T follicular helper cell (primary cell): Measurements from ENCODE around the gene SEMG2.

Experiments
- DNase-seq: peaks from one replicate; pipeline ENCODE4 v3.0.0-alpha.2; 2020; ENCODE audit warnings: low read depth
- total RNA-seq, 2 experiments: gene quantifications; one replicate each; lab custom pipeline; 2026; lab: John Stamatoyannopoulos, UW

Gene SEMG2
- 0 reads per million in 2 experiments for total RNA-seq

DNA sequence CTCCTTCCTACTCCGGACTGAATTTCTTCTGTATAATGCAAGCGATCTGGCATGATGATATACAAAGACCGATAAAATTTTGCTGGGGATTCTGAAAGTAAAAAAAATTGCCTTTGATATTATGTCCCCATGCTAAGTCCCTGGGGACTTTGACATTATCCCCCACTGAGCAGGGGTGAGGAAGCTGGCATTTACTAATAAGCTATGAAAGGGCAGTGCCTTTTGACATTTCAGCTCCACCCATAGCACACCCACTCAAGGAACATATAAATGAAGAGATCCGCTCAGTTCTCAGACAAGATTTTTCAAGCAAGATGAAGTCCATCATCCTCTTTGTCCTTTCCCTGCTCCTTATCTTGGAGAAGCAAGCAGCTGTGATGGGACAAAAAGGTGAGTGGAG is at the start of gene SEMG2:
Gene SEMG2 (plus strand): TSS at position 298 of the 400 bp plus-strand sequence. CDS start 17 bp downstream, at position 315.
- no peak for DNase-seq

DNA sequence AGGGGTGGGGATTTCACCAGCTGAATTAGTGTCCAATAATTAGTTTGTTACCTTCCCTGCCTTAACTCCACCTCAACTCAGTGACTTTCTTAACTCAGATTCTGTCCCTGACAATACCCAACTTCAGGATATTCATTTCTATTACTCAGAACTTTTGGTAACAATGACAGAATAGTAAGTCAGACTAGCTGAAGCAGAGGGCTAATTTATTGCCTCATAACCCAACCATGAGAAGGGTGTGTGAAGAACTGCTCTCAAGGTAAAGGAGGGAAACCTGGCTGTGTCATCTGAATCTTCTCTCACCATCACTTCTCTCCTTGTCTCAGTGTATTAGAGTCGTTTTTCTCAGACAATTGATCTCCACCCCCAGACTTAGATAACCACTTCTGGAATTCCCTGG is 47.7 kb upstream of the SEMG2 start:
- no peak for DNase-seq

DNA sequence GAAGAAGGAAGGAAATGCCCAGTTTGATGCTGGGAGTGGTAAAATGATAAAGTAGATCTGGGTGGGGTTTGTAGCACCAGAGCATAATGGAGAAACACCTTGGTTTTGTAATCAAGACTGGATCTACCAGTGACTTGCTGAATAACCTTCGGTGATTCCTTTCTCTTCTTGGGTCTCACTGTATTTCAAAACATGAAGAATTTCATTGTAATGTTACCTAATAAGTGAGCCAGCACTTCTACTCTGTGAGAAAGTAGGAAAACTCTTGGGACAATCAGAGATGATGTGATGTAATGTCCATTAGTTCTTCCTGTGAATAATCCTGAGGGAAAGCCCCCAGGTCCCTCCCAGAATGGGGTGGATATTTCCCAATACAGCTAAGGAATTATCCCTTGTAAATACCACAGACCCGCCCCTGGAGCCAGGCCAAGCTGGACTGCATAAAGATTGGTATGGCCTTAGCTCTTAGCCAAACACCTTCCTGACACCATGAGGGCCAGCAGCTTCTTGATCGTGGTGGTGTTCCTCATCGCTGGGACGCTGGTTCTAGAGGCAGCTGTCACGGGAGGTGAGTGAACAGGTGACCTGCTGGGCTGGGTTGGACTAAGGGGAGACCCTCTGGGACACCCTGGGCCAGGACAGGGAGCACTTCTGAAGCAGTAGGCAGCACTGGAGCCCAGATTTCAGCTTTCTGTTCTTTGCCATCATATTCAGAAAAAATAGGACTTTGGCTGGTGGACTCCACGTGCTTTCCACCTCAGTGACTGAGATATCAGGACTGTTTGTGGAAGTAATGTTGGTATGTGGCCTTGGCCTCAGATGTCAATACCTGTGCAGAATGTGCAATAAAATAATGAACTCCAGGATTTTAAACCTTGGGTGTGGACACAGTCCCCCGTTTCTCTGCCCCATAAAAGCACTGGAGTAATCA is 46.5 kb upstream of the SEMG2 start, which contains the start of gene PI3:
Gene PI3 (plus strand): TSS at position 469 of the 931 bp plus-strand sequence. CDS start 21 bp downstream, at position 490.
- DNase-seq, result no peak

GRCh38 chr20:45176526-45177267 is 44.5 kb upstream of the SEMG2 start:
- DNase-seq, result no peak

DNA sequence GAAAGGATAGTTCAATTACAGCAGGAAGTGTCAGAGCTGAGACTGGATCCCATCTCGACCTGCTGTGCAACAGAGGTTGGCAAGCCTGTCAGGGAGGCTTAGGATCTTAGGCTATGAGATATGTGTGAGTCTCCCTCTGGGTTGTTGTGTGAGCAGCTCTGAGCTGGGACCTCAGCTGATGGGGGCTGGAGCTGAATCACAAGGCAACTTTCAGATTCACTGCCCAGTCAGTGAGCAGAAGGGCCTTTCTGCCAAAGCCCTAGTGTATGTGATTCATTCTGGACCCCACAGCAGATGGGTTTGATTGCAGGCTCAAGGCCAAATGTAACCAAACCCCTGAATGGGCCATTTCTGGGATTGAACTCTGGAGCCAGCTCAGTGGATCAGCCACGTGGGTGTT is 42.0 kb upstream of the SEMG2 start:
- no peak for DNase-seq

DNA sequence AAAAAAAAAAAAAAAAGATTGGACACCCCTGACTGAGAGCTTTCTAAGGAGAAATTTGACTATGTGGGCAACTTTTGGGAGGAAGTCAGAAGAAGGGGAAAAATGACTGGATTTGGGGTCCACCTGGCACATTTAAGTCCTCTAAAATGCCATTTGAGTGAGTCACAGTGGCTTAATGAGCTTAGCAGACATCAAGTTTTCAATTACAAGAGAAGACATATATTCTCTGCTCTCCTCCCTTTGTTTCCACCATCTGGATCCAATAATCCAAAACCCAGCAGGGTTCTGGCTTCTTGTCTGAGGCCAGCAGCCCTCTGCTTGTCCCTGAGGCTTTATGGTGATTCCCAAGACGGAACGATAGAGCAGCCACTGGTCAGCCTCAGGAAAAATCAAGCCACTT is 39.5 kb upstream of the SEMG2 start:
- DNase-seq, result no peak

DNA sequence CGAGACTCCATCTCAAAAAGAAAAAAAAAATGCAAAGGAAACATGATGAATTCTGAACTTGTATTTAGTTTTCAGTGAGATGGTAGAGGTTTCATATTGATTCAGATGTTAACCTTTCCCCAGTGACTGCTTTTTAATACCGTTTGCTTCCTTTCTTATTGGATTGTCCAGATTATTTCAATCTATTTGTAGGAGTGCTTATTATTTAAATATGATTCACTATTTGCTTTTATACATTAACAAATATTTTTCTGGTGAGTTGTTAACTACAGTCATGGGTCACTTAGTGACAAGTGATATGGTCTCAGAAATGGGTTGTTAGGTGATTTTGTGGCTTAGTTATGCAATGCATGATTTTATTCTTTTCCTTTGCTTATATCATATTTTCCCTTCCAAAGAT is 38.1 kb upstream of the SEMG2 start:
- no peak for DNase-seq

- DNase-seq, result no peak
Observed at GRCh38 chr20:45187693-45188092, 33.5 kb upstream of the SEMG2 start.

DNA sequence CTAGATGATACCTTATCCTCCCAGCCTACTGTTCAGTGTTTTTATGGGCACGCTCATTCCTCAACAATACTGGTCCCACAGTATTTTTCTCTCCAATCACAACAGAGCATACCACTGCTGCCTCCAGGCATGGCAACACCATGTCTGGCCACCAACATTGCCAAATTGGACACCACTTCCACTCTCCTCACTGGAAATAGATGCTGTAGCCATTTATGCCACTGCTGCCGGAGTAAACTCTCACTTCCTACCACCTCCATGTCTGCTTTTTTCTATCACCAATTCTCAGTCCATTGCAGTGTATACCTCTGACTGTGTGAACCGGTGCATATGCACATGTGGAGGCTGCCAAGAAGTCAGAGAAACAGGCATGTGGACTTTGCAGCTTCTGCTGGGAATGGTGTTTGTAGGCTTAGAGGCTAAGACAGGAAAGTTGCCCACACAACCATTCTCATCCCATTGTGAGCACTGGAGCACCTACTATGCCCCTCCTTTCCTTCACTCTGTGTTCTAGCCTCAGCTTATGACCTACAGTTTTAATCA is 32.0 kb upstream of the SEMG2 start:
- DNase-seq, result no peak

GRCh38 chr20:45189861-45190260 is 31.3 kb upstream of the SEMG2 start:
- no peak for DNase-seq

DNA sequence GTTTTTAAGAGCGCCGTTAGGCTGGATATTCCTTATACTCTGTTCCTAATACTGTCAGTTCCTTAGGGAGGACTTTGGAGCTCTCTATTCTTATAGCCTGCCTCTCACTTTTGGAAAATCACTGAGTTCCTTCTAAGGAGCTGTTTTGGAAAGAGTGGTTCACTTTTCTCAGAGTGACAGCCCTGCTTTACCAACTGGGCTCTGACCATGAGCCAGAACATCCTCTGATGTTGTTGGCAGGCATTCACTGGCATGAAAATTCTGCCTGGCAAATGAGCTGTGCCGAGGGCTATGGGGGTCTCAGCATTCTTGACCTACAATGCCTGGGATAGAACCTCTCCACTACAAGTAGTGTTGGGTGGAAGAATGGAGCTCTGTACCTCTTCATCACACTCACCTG is 29.2 kb upstream of the SEMG2 start:
- DNase-seq, result no peak

DNA sequence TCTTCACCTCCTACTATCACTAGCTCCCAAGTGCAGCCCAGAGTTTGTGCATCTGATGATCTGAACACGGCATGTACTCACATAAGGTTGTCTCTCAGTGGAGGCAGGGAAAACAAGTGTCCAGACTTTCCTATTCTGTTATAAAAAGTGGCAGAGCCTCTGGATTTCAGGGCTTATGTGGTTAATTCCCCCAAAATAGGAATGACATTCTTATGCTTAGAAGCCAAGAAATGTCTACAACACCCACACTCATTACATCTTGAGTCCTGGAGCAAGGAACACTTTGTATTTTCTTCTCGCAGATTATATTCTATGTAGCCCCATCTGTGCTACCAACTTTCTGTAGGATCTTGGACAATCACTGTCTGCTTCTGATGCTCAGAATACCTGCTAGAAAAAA is 27.8 kb upstream of the SEMG2 start:
- no peak for DNase-seq

- DNase-seq, result no peak
Observed at GRCh38 chr20:45206725-45207124, 14.4 kb upstream of the SEMG2 start, which contains the start of gene SEMG1. Gene SEMG1, plus strand, starts transcription at chr20:45207033. Its CDS starts 21 bp downstream, at chr20:45207054.

GRCh38 chr20:45209924-45210323 is 11.2 kb upstream of the SEMG2 start:
- DNase-seq, result no peak

DNA sequence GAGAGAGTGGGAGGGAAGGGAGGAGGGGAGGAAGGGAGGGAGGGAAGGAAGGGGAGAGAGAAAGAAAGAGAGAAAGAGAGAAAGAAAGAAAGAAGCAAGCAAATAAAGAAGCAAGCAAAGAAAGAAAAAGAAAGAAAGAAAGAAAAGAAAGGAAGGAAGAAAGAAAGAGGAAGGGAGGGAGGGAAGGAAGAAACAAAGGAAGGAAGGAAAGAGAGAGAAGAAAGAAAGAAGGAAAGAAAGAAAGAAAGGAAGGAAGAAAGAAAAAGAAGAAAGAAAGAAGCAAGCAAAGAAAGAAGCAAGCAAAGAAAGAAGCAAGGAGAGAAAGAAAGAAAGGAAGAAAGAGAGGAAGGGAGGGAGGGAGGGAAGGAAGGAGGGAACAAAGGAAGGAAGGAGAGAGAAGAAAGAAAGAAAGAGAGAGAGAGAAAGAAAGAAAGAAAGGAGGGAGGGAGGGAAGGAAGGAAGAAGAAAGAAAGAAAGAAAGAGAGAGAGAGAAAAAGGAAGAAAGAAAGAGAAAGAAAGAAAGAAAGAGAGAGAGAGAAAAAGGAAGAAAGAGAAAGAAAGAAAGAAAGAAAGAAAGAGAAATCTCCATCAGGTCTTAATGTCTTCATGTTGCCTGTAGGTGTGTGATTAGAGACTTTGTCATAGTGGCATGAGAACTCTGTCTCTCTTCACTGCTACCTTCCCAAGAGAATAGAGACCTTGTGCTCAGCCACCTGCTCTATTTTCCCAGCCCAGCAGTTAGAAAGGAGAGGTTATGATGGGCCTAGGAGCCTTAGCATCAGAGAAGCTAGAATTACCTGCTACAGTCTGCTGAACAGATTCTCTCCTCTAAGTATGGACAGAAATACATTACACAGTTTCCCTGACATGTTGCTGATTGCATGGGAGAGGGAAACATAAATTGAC is 9.4 kb upstream of the SEMG2 start:
- DNase-seq, result no peak

- DNase-seq, result no peak
Observed at GRCh38 chr20:45212836-45213235, 8.3 kb upstream of the SEMG2 start.

DNA sequence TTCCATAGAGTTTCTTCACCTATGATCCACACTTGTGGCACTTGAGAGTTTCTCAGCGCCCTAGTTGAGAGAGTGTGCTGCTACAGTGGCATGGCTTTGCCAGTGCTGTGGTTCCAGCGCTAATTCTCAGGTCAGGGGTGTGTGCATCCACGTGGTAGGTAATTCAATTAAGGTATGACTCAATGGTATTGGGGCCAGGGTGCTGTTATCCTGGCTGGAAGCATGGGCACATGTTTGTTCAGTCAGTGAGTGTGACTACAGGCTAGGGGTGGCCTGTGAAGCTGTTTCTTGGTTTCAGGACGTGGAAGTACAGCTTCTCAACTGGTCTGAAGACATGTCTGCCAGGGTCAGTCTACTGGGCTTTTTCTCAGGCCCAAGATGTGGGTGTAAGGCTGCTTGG is 3.0 kb upstream of the SEMG2 start:
- no peak for DNase-seq

GRCh38 chr20:45218636-45219035 is 2.5 kb upstream of the SEMG2 start:
- DNase-seq, result no peak

DNA sequence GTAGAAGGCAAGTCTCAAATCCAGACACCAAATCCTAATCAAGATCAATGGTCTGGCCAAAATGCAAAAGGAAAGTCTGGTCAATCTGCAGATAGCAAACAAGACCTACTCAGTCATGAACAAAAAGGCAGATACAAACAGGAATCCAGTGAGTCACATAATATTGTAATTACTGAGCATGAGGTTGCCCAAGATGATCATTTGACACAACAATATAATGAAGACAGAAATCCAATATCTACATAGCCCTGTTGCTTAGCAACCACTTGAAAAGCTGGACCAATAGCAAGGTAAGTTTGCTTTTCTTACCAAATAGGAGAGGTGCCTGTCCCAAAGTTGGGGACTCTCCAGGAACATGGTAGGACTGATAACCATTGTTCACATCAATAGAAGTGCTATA is 2.0 kb downstream of the SEMG2 start:
- DNase-seq, result no peak

DNA sequence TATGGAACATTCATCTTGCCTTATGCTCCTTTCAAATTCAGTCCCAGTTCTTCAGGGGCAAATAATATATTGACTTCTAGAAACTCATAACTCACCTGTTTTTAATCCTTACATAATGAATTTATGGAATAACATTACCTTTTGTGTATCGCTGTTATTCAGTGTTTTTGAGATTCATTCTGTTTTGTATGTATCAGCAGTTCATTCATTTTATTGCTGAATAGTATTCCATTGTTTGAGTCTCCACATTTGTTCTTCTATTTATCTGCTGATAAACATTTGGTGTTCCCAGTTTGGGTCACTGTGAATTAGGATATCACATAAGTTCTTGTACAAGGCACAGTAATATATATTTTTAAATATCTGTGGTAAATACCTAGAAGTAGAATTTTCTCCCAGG is 5.1 kb downstream of the SEMG2 start:
- DNase-seq, result no peak

DNA sequence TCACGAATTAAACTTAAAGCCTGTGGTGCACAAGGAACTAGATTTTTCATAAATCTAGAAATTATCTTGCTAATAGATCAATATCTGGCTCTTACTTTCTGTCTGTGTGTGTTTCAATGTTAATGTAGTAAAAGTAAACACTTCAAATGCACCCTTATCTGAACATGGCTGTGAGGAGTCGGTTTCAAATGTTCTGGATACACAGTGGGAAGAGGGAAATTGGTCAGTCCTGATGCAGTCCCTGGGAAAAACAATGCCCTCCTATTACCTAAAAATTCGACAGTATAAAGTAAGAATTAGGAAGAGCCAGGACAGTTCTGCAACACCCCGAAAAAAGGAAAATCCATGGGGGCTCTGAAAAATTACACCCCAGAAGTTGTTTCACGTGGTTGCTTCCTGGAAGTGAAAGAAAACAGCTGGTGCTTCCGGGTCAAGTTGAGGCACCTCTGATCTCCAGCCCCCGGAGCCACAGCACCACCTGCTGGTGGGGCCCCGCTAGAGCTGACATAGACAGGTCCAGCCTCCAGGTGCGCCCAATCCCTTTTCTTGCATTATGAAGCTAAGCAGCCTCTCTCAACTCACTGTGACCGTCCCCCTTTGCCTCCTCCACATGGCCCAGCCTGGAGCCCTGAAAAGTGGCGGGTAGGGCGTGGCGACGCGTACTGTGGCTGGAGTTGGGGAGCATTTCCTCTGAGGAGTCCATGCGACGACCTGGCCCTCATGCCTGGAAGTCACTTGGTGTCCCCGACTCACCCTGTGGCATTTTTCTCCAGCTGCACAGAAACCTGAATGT is 8.3 kb downstream of the SEMG2 start:
- no peak for DNase-seq
